Mucosa of descending colon (tissue), 3 donors: ENCODE data around the gene ZBTB7A. TPM values are rescaled to one million over a fixed set of nuclear protein-coding genes. Genes with fewer than 3 reads are reported as not detected.

Source experiments
- ATAC-seq: fragments of 200-7000 bp; cut with Tn5 transposase; one replicate; pipeline ENCODE4 v1.9.1; 2020; ENCODE audit warnings: mild to moderate bottlenecking, moderate library complexity
- DNase-seq, 3 donors: peaks; one replicate each; pipeline ENCODE4 v3.0.0-alpha.2; 2020
- H3K36me3 ChIP-seq: fragments of 200-600 bp; one replicate; pipeline ENCODE4 v1.8.0; 2021; ENCODE audit warnings: low read depth, mild to moderate bottlenecking
- H3K4me1 ChIP-seq: fragments of 200-600 bp; one replicate; pipeline ENCODE4 v1.8.0; 2021; ENCODE audit warnings: low read depth, mild to moderate bottlenecking
- H3K4me3 ChIP-seq: fragments of 200-600 bp; one replicate; pipeline ENCODE4 v1.8.0; 2021; ENCODE audit warnings: mild to moderate bottlenecking
- H3K9me3 ChIP-seq: fragments of 200-600 bp; one replicate; pipeline ENCODE4 v1.8.0; 2021; ENCODE audit warnings: mild to moderate bottlenecking
- CTCF ChIP-seq: fragments of 200-600 bp; IDR thresholded peaks from one replicate; pipeline ENCODE4 v1.8.0; 2022; ENCODE audit warnings: antibody characterized with exemption, mild to moderate bottlenecking
- intact Hi-C, 2 donors: fragments of 100-400 bp; cut with DNase I in 1 of 2; cut with micrococcal nuclease in 1 of 2; formaldehyde crosslinking; loops; one replicate each; pipeline versions ENCODE4 v1.11.0 to v1.11.1; 2022; cut with DNase I, micrococcal nuclease
- total RNA-seq, 3 donors: library from RNA; stranded (reverse); fragmentation: NEBNext Ultra II Directional in 2 of 3; extraction: Animal tissue kit (Norgen Biotek cat#: 25700) in 2 of 3; gene quantifications; one replicate each; pipeline versions ENCODE4 v1.2.1 to v1.2.4, GENCODE V29; 2021 to 2023
- donor health status: DM: no; HTN: no; CAD: no; lungs with moderate emphysema.
- donor health status: DM: no; HTN: no; CAD: no.
- donor health status: DM: no; HTN: yes; CAD: no.

The ZBTB7A gene
- total RNA-seq, 3 donors from 2014 or later, result 104 to 115 (median 112) TPM

- no peak overlapping the region for H3K4me3 ChIP-seq
- H3K4me1 ChIP-seq, result peaks cover 60% of the 10 kb centered on the region
- no peak for TF ChIP-seq CTCF
- H3K9me3 ChIP-seq, result no peaks in the 10 kb centered on the region
- no peaks in the 10 kb centered on the region for H3K36me3 ChIP-seq
- intact Hi-C loops, result no loop called here
- DNase-seq (peak; percentile 89 to 93 (median 91)), ATAC-seq (peak; percentile 24)
Measured at GRCh38 chr19:4061683-4062418, 4.8 kb downstream of the ZBTB7A start.

GRCh38 chr19:4061178-4061682, 5.5 kb downstream of the ZBTB7A start:
- Histone ChIP-seq H3K36me3 (no peaks in the 10 kb centered on the region), H3K4me1 (peaks cover 62% of the 10 kb centered on the region), H3K9me3 (no peaks in the 10 kb centered on the region), H3K4me3 (no peak overlapping the region)
- DNase-seq, result peak; percentile 96 to 97 (median 97)
- intact Hi-C loops, result no loop called here
- no peak for TF ChIP-seq CTCF
- ATAC-seq, result peak; percentile 51

- TF ChIP-seq CTCF, result no peak
- Histone ChIP-seq H3K4me1 (peaks cover 68% of the 10 kb centered on the region), H3K9me3 (no peaks in the 10 kb centered on the region), H3K4me3 (no peak overlapping the region), H3K36me3 (no peaks in the 10 kb centered on the region)
- intact Hi-C loops, result no loop called here
- peak; percentile 62 to 79 (median 74) for DNase-seq
- ATAC-seq, result peak; percentile 5
Measured at GRCh38 chr19:4060621-4061177, 6.0 kb downstream of the ZBTB7A start.

GRCh38 chr19:4059891-4060620, 6.6 kb downstream of the ZBTB7A start:
- DNase-seq (peak; percentile 86 to 94 (median 92)), ATAC-seq (peak; percentile 53)
- H3K9me3 ChIP-seq, result no peaks in the 10 kb centered on the region
- intact Hi-C loops, result no loop called here
- H3K4me3 ChIP-seq, result no peak overlapping the region
- H3K4me1 ChIP-seq, result peaks cover 71% of the 10 kb centered on the region
- no peaks in the 10 kb centered on the region for H3K36me3 ChIP-seq
- TF ChIP-seq CTCF, result no peak

- no peak overlapping the region for H3K4me3 ChIP-seq
- no peaks in the 10 kb centered on the region for H3K9me3 ChIP-seq
- peak; percentile 49 for ATAC-seq
- TF ChIP-seq CTCF, result no peak
- H3K36me3 ChIP-seq, result no peaks in the 10 kb centered on the region
- peak; percentile 85 to 90 (median 89) for DNase-seq
- intact Hi-C loops, result no loop called here
- peaks cover 77% of the 10 kb centered on the region for H3K4me1 ChIP-seq
Measured at GRCh38 chr19:4059453-4059871, 7.2 kb downstream of the ZBTB7A start.
